ENCODE measurements around the gene NLGN1.

Gene NLGN1

GRCh38 chr3:174061162-174061561, 663.6 kb downstream of the NLGN1 start:
- H3K27me3 ChIP-seq (replicated peaks; ENCODE audit: control insufficient read depth, insufficient read depth, low read length) = no peaks in the 10 kb centered on the region
- DNase-seq (ENCODE audit: extremely low read depth, insufficient read length) = no peak
- no peak overlapping the region for H3K4me3 ChIP-seq (replicated peaks; ENCODE audit: low read depth, low read length)
- no peaks in the 10 kb centered on the region for H3K36me3 ChIP-seq (ENCODE audit: control insufficient read depth, insufficient read depth, low read length)
- TF ChIP-seq CTCF (IDR thresholded peaks at IDR 0.05; ENCODE audit: insufficient read depth, low read length, poor library complexity, severe bottlenecking) = no peak

GRCh38 chr3:174061731-174062130, 664.2 kb downstream of the NLGN1 start:
- no peaks in the 10 kb centered on the region for H3K27me3 ChIP-seq (replicated peaks; ENCODE audit: control insufficient read depth, insufficient read depth, low read length)
- TF ChIP-seq CTCF (IDR thresholded peaks at IDR 0.05; ENCODE audit: insufficient read depth, low read length, poor library complexity, severe bottlenecking) = no peak
- H3K36me3 ChIP-seq (ENCODE audit: control insufficient read depth, insufficient read depth, low read length) = no peaks in the 10 kb centered on the region
- H3K4me3 ChIP-seq (replicated peaks; ENCODE audit: low read depth, low read length) = no peak overlapping the region
- no peak for DNase-seq (ENCODE audit: extremely low read depth, insufficient read length)

- Histone ChIP-seq H3K27me3 (replicated peaks; ENCODE audit: control insufficient read depth, insufficient read depth, low read length) (no peaks in the 10 kb centered on the region), H3K4me3 (replicated peaks; ENCODE audit: low read depth, low read length) (no peak overlapping the region), H3K36me3 (ENCODE audit: control insufficient read depth, insufficient read depth, low read length) (no peaks in the 10 kb centered on the region)
- no peak for DNase-seq (ENCODE audit: extremely low read depth, insufficient read length)
- TF ChIP-seq CTCF (IDR thresholded peaks at IDR 0.05; ENCODE audit: insufficient read depth, low read length, poor library complexity, severe bottlenecking) = no peak
Observed at GRCh38 chr3:174062923-174063322, 665.4 kb downstream of the NLGN1 start.

GRCh38 chr3:174068035-174068434, 670.5 kb downstream of the NLGN1 start:
- Histone ChIP-seq H3K36me3 (ENCODE audit: control insufficient read depth, insufficient read depth, low read length) (no peaks in the 10 kb centered on the region), H3K4me3 (replicated peaks; ENCODE audit: low read depth, low read length) (no peak overlapping the region), H3K27me3 (replicated peaks; ENCODE audit: control insufficient read depth, insufficient read depth, low read length) (no peaks in the 10 kb centered on the region)
- no peak for DNase-seq (ENCODE audit: extremely low read depth, insufficient read length)
- no peak for TF ChIP-seq CTCF (IDR thresholded peaks at IDR 0.05; ENCODE audit: insufficient read depth, low read length, poor library complexity, severe bottlenecking)

GRCh38 chr3:174072675-174073074, 675.1 kb downstream of the NLGN1 start:
- H3K27me3 ChIP-seq (replicated peaks; ENCODE audit: control insufficient read depth, insufficient read depth, low read length) = no peaks in the 10 kb centered on the region
- no peaks in the 10 kb centered on the region for H3K36me3 ChIP-seq (ENCODE audit: control insufficient read depth, insufficient read depth, low read length)
- no peak overlapping the region for H3K4me3 ChIP-seq (replicated peaks; ENCODE audit: low read depth, low read length)
- DNase-seq (ENCODE audit: extremely low read depth, insufficient read length) = no peak
- TF ChIP-seq CTCF (IDR thresholded peaks at IDR 0.05; ENCODE audit: insufficient read depth, low read length, poor library complexity, severe bottlenecking) = no peak

GRCh38 chr3:174083706-174084105, 686.2 kb downstream of the NLGN1 start:
- Histone ChIP-seq H3K4me3 (replicated peaks; ENCODE audit: low read depth, low read length) (no peak overlapping the region), H3K36me3 (ENCODE audit: control insufficient read depth, insufficient read depth, low read length) (no peaks in the 10 kb centered on the region), H3K27me3 (replicated peaks; ENCODE audit: control insufficient read depth, insufficient read depth, low read length) (no peaks in the 10 kb centered on the region)
- no peak for DNase-seq (ENCODE audit: extremely low read depth, insufficient read length)
- TF ChIP-seq CTCF (IDR thresholded peaks at IDR 0.05; ENCODE audit: insufficient read depth, low read length, poor library complexity, severe bottlenecking) = no peak

Measured in GM06990 (cell line).